SW 1271 (cell line): Measurements from ENCODE around the gene MRPS2.
"Not testable (repeated sequence)": the region's sequence is repeated elsewhere in the genome, so short reads cannot be mapped to it uniquely, and the experiment has no call there.

Source experiments
- DNase-seq, 2 experiments: peaks; one replicate each; lab custom pipeline; 2025; lab: John Stamatoyannopoulos, UW

Gene MRPS2

GRCh38 chr9:135499326-135500070 is 984 bp upstream of the MRPS2 start:
- DNase-seq = peak; percentile 36 to 84

DNA sequence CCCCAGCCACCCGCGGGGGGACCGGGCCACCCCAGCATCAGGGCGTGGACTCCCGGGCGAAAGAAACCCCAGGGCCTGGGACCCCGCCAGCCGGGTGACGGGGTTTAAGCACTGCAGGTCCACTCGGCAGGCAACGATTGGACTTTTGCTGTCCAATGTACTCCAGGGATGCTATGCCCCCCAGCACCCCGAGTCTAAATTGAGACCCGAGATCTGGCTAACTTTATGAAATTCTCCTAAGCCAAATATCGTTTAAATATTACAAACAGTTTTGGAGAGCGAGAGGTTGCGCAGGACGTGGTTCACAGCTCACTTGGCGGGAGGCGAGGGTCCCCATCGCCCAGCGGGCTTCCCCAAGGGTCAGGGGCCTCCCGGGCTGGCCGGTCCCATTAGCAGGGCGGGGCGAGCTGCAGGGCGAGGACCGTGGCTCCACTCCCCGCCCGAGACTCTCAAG is 384 bp upstream of the MRPS2 start:
- peak in 1 of 2 experiments; percentile 66 for DNase-seq

DNA sequence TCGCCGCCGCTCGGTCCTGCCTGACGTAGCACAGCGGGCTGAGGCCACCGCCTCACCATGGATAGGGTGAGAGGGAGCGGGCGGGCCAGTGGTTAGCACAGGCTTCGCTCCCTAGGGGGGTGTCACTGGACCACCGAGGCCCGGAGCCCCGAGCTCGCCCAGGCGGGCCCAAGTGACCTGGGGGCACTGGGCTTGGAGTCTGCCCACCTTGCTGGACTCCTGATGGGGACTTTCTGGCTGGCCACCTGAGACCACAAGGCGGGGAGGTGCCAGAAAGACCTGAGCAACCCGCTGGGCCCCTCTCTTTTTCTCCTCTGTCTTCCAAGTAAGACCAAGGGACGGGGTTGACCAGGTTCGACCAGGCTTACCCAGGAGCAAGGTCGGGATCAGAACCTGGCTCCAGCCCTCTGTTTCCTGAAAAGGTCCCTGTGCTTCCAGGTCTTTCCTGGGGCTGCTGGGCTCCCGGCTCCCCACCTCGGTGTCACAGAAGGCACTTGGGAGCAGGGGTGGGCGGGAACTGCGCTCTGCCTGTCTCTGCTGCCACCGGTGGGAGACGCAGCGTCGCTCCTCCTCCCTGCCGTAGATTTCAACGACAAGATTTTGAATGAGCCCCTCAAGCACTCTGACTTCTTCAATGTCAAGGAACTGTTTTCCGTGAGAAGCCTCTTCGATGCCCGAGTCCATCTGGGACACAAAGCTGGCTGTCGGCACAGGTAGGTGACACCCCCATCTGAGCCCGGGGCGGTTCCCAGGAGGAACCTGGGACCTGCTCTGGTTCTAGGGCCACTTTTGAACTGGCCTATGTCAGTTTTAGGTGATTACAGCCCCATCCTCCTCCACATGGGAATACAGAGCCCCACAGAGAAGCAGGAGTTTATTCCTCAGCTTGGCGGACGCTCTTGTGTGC is 1.0 kb downstream of the MRPS2 start:
- DNase-seq = no peak

DNA sequence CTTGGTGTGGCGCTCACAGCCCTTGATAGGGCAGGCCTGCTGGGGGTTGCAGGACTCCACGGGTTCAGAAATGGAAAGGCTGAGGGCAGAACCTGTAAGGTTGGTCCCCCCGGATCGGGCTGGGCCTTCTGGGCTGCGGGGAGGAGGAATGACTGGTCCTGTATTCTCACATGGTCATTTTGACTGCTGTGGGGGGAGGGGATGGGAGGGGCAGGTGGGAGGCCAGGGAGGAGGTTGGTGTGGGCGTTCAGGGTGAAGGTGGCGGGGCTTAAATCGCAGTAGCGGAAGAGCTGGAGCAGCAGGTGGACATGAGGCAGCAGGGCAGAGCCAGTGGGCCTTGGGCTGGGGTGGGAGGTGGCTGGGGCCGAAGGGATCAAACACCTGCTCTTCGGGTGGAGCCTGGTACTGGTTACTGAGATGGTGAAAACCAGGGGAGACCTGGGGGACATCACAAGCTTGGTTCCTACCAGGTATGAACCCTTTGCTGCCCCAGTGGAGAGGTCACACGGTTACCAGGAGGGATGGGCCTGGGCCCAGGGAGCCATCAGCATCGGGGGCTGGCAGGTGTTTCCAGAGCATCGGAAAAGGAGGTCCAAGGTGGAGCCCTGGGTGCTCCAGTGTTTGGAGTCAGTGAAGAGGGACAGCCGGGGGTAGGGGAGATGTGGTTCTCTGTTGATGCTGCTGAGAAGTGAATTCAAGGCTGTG is 1.8 kb downstream of the MRPS2 start:
- DNase-seq = no peak

- no peak for DNase-seq
These were observed 2.4 kb downstream of the MRPS2 start for GRCh38 chr9:135502873-135503321.

DNA sequence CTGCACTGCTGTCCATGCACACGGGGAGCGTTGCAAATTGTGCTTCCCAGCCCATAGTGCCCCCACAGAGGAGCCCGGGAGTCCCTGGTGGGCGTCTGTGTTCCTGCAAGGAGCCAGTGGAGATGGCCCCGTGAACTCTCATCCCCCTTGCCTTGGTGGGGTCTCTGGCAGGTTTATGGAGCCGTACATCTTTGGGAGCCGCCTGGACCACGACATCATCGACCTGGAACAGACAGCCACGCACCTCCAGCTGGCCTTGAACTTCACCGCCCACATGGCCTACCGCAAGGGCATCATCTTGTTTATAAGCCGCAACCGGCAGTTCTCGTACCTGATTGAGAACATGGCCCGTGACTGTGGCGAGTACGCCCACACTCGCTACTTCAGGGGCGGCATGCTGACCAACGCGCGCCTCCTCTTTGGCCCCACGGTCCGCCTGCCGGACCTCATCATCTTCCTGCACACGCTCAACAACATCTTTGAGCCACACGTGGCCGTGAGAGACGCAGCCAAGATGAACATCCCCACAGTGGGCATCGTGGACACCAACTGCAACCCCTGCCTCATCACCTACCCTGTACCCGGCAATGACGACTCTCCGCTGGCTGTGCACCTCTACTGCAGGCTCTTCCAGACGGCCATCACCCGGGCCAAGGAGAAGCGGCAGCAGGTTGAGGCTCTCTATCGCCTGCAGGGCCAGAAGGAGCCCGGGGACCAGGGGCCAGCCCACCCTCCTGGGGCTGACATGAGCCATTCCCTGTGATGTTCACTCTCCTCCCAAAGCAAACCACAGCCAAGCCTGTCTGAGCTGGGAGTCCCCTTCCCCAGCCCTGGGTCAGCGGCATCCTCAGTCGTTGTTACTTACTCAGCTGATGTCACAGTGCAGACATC is 3.1 kb downstream of the MRPS2 start:
- DNase-seq = no peak

GRCh38 chr9:135504262-135505243 is 4.1 kb downstream of the MRPS2 start:
- DNase-seq = peak in 1 of 2 experiments; percentile 65

GRCh38 chr9:135505406-135506187 is 5.1 kb downstream of the MRPS2 start:
- DNase-seq = no peak

DNA sequence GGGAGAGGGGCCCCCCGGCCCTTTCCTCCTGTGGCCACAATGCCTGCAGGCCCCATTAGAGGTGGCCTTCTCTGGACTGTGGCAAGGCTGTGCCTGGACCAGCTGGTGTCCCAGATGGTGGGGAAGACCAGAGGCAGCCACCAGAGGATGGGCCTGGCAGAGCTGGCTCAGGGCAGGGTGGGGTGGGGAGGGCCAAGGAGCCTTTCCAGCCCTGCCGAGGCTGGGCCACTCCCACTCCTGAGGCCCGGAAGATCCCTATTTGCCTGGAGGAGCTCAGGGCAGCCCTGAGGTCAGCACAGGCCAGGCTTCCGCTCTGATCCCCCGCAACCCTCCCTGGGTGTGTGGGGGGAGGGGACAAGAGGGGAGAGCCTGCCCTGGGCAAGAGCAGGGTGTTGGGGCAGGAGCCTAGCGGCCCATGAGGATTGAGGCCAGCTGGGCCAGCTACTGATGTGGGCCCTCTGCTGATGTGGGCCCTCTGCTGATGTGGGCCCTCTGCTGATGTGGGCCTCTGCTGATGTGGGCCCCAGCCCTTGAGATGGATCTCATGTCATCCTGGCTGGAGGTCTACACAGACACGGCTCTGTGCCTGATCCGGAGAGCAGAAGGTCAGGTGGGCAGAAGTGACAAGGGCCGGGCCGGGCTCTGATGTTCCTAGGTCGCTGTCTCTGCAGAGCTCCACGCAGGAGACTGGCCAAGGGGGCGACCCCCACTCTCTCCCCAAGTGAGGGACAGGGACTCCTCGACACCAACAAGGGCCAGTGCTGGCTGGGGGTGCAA is 6.0 kb downstream of the MRPS2 start:
- no peak for DNase-seq

- no peak for DNase-seq
These were observed 6.9 kb downstream of the MRPS2 start for GRCh38 chr9:135507104-135508035.

DNA sequence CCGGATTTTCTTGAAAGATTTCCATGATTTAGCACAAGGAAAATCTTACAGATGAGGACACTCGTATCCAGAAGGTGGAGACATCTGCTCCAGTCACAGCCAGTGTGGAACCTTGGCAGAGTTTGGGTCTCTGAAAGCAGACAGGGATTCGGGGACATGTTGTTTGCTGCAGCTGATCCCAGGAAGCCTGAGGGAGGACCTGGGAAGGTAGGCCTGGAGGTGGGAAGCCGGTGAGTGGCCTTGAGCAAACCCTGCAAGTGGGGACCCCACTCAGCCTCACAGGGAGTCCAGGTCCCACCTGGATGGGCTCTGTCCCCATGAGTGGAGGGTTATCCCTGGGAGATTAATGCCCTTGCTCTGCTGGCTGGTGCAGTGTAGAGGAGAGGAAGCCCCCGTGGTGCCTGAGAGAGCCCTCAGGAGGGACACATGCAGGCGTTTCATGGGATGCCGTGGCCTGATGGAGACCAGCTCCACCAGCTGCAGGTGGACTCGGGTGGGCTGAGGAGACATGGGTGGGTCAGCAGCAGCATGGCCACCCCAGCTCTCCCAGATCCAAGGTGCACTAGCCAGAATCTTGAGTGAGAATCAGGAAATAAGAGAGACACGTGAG is 7.8 kb downstream of the MRPS2 start:
- no peak for DNase-seq

DNA sequence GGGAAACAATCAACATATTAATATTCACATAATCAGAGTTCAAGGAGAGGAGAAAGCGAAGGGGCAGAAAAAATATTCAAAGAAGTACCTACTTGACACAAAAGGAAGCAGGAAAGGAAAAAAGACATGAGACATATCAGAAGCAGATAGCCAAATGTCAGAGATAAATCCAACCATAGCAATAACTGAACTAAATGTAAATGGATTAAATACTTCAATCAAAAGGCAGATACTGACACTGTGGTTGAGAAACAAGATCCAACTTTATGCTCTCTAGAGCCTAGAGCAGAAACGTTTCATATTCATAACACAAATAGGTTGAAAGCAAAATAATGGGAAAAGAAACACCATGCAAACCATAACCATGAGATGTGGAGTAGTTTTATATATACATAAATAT is 9.0 kb downstream of the MRPS2 start:
- no peak for DNase-seq

GRCh38 chr9:135512241-135512603 is 11.7 kb downstream of the MRPS2 start:
- DNase-seq = no peak

DNA sequence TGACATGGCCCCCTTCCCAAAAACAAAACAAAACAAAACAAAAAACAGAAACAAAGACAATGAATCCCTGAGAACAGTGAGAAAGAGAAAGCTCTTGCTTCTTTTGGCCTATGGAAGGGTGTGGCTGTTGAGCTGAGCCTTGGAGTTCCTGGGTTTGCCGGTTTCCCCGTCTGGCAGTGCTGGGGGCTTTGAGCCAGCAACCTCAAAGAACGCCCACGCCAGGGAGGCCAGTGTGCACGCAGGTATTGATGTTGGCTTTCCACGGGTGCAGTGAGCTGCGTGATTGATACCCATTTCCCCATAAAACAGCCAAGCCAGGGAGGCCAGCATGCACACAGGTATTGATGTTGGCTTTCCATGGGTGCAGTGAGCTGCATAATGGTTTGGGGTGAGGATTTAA is 12.4 kb downstream of the MRPS2 start:
- no peak for DNase-seq

DNA sequence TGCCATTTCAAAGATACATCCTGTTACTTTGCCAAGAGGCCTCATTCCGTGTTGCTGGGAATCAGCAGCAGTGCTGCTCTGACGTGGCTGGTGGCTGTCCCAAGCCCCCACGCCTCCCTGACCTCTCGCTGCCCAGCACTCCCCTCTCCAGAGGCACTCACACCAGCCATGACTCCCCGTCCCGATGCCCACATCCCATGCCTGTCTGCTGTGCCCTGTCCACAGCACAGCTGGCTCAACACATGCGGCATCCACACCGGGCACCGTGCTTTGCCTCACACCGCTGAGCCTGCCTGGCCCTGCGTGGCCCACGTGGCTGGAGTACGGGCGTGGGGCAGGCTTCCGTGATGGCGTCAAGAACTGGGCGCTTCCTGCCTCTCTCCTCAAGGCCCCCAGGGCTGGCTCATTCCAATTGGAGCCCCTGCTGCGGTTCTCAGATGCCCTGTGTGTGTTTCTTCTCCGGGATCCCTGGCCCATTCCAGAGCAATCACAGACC is 12.9 kb downstream of the MRPS2 start:
- DNase-seq = no peak

- not testable (repeated sequence) for DNase-seq
These were observed 13.4 kb downstream of the MRPS2 start for GRCh38 chr9:135513906-135514305.
